GM23248 (cell line): Measurements from ENCODE around the gene GNA15. TPM values are rescaled to one million over a fixed set of nuclear protein-coding genes. Genes with fewer than 3 reads are reported as not detected.
"Not testable (repeated sequence)": the region's sequence is repeated elsewhere in the genome, so short reads cannot be mapped to it uniquely, and the experiment has no call there.

Experiments used
- DNase-seq: peaks from one replicate; pipeline ENCODE4 v3.0.0-alpha.2; 2015
- H2AFZ ChIP-seq: fragments of 200-600 bp; sonication (generic); 2 replicates; pipeline ENCODE4 v1.6.1; 2016; ENCODE audit warnings: antibody characterized with exemption
- H3F3A ChIP-seq: fragments of 200-600 bp; sonication (generic); 2 replicates; pipeline ENCODE4 v1.6.1; 2016; ENCODE audit warnings: mild to moderate bottlenecking, antibody characterized with exemption, mixed run types; ENCODE audit not compliant: insufficient read depth
- H3K27ac ChIP-seq: fragments of 200-600 bp; sonication (generic); 2 replicates; pipeline ENCODE4 v1.5.1; 2016; ENCODE audit warnings: mild to moderate bottlenecking
- H3K27me3 ChIP-seq: fragments of 200-600 bp; sonication (generic); replicated peaks from 2 replicates; pipeline ENCODE4 v1.6.1; 2016; ENCODE audit warnings: mild to moderate bottlenecking; ENCODE audit not compliant: insufficient read depth
- H3K36me3 ChIP-seq: fragments of 200-600 bp; sonication (generic); 2 replicates; pipeline ENCODE4 v1.6.1; 2016; ENCODE audit warnings: low read depth, mild to moderate bottlenecking
- H3K4me1 ChIP-seq: fragments of 200-600 bp; sonication (generic); 2 replicates; pipeline ENCODE4 v1.6.1; 2016; ENCODE audit warnings: mild to moderate bottlenecking; ENCODE audit not compliant: insufficient read depth
- H3K4me2 ChIP-seq: fragments of 200-600 bp; sonication (generic); one replicate; pipeline ENCODE4 v1.6.1; 2016; ENCODE audit warnings: mild to moderate bottlenecking; ENCODE audit not compliant: unreplicated experiment
- H3K4me3 ChIP-seq: fragments of 200-600 bp; sonication (generic); 2 replicates; pipeline ENCODE4 v1.5.1; 2016; ENCODE audit warnings: mild to moderate bottlenecking
- H3K79me2 ChIP-seq: fragments of 200-600 bp; sonication (generic); 2 replicates; pipeline ENCODE4 v1.6.1; 2016; ENCODE audit warnings: mild to moderate bottlenecking; ENCODE audit not compliant: insufficient read depth
- H3K9ac ChIP-seq: fragments of 200-600 bp; sonication (generic); 2 replicates; pipeline ENCODE4 v1.6.1; 2016; ENCODE audit warnings: mild to moderate bottlenecking
- H3K9me2 ChIP-seq: fragments of 200-600 bp; sonication (generic); 2 replicates; pipeline ENCODE4 v1.6.1; 2016; ENCODE audit warnings: mixed run types, mild to moderate bottlenecking, moderate library complexity; ENCODE audit not compliant: insufficient read depth
- H3K9me3 ChIP-seq: fragments of 200-600 bp; sonication (generic); one replicate; pipeline ENCODE4 v1.6.1; 2017; ENCODE audit warnings: low read depth
- H4K20me1 ChIP-seq: fragments of 200-600 bp; sonication (generic); 2 replicates; pipeline ENCODE4 v1.6.0; 2016; ENCODE audit not compliant: insufficient read depth
- EZH2 ChIP-seq: fragments of 200-600 bp; sonication (generic); IDR thresholded peaks from 2 replicates; pipeline ENCODE4 v1.6.1; 2018; ENCODE audit warnings: antibody characterized with exemption, mild to moderate bottlenecking; ENCODE audit not compliant: insufficient read depth, poor library complexity, severe bottlenecking
- EZH2phosphoT487 ChIP-seq: fragments of 200-600 bp; sonication (generic); IDR thresholded peaks from 2 replicates; pipeline ENCODE4 v1.6.1; 2018; ENCODE audit warnings: antibody characterized with exemption, moderate library complexity, mild to moderate bottlenecking, low read depth; ENCODE audit not compliant: insufficient read depth
- WGBS, 2 experiments: methylation state at CpG; one replicate each; pipeline ENCODE4 v1.1.6; 2015 to 2017; ENCODE audit warnings: low lambda C conversion rate in 2 of 2, low coverage in 1 of 2; ENCODE audit errors: missing lambda C conversion rate in 2 of 2; 5-methylcytosine and 5-hydroxymethylcytosine counted together
- in situ Hi-C: fragments of 300-500 bp; cut with MboI; formaldehyde crosslinking; loops from 2 replicates; pipeline ENCODE4 v1.15.0; 2020
- polyA plus RNA-seq: library from polyadenylated mRNA; unstranded; fragments of >200 nt; fragmentation: Nextera tagmentation; extraction: Ambion mirVana; gene quantifications from 2 replicates; pipeline ENCODE4 v1.2.1, GENCODE V29; 2016
- total RNA-seq: library from RNA; depleted of rRNA; stranded (reverse); fragments of >200 nt; shearing (Covaris generic); gene quantifications from 2 replicates; pipeline ENCODE4 v1.2.3, GENCODE V29; 2014

Gene GNA15
- total and polyA plus RNA-seq, 2 experiments from 2014 or later, result not detected

DNA sequence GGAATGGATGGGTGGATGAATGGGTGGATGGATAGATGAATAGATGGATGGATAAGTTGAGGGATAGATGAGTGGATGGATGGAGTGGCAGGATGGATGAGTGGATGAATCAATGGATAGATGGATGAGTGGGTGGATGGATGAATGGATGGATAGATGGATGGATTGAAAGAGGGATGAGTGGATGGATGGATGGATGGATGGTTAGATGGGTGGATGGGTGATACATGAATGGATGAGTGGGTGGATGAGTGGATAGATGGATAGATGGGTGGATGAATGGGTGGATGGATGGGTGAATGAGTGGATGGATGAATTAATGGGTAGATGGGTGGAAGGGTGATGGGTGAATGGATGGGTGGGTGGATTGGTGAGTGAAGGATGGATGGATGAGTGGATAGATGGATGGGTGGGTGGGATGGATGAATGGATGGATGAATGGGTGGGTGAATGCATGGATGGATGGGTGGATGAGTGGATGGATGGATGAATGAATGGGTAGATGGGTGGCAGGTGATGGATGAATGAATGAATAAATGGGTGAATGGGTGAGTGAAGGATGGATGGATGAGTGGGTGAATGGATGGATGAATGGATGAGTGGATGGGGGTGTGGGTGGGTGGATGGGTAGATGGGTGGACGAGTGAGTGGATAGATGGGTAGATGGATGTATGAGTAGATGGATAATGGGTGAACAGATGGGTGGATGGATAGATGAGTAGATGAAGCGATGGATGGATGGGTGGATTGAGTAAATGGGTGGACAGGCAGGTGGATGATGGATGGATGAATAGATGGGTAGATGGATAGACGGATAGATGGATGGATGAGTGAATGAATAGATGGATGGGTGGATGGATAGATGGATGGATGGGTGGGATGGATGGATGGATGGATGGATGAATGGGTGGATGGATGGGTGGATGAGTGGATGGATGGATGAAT, 17.7 kb downstream of the GNA15 start:
- 86 to 90% methylated on average over 2 to 3 of the region's 3 CpGs for WGBS, 2 experiments
- DNase-seq, result no peak
- Histone ChIP-seq H4K20me1 (no peaks in the 10 kb centered on the region), H3K79me2 (no peaks in the 10 kb centered on the region), H3K27ac (no peak overlapping the region), H3K9ac (no peak overlapping the region), H3K9me2 (no peaks in the 10 kb centered on the region), H3K4me1 (peaks cover 10% of the 10 kb centered on the region), H3F3A (no peaks in the 10 kb centered on the region), H3K4me2 (no peak overlapping the region), H3K4me3 (no peak overlapping the region), H3K27me3 (no peaks in the 10 kb centered on the region), H2AFZ (no peak overlapping the region), H3K36me3 (no peaks in the 10 kb centered on the region), H3K9me3 (no peaks in the 10 kb centered on the region)
- in situ Hi-C loops, result no loop called here
- no peak for TF ChIP-seq EZH2
- no peak for TF ChIP-seq EZH2phosphoT487

GRCh38 chr19:3154447-3154846, 18.6 kb downstream of the GNA15 start:
- peak overlapping the region; percentile 51; the same call in 1 of the 2 replicates for H2AFZ ChIP-seq
- H3K4me1 ChIP-seq, H3K79me2 ChIP-seq, H4K20me1 ChIP-seq, H3K4me3 ChIP-seq, H3K27me3 ChIP-seq, H3K9me3 ChIP-seq, DNase-seq, in situ Hi-C loops, H3F3A ChIP-seq, H3K36me3 ChIP-seq, H3K9me2 ChIP-seq: not testable (repeated sequence)
- H3K9ac ChIP-seq, result peak overlapping the region; percentile 75
- 98 to 100% methylated on average over 3 of the region's 3 CpGs for WGBS, 2 experiments
- peak overlapping the region; percentile 30 for H3K4me2 ChIP-seq
- peak overlapping the region; percentile 88 for H3K27ac ChIP-seq

GRCh38 chr19:3154957-3155736, 19.3 kb downstream of the GNA15 start:
- Histone ChIP-seq H3K4me1 (peaks cover 10% of the 10 kb centered on the region), H2AFZ (peak overlapping the region; percentile 51; the same call in 1 of the 2 replicates), H3K36me3 (no peaks in the 10 kb centered on the region), H3K27me3 (no peaks in the 10 kb centered on the region), H3K79me2 (no peaks in the 10 kb centered on the region), H3K9ac (peak overlapping the region; percentile 75), H3F3A (no peaks in the 10 kb centered on the region), H3K9me2 (no peaks in the 10 kb centered on the region), H3K9me3 (no peaks in the 10 kb centered on the region), H3K27ac (peak overlapping the region; percentile 88), H3K4me3 (no peak overlapping the region), H3K4me2 (peak overlapping the region; percentile 30), H4K20me1 (no peaks in the 10 kb centered on the region)
- TF ChIP-seq EZH2, result no peak
- TF ChIP-seq EZH2phosphoT487, result no peak
- in situ Hi-C loops, result no loop called here
- peak; percentile 100 for DNase-seq
- 34 to 38% methylated on average over 21 of the region's 21 CpGs for WGBS, 2 experiments

DNA sequence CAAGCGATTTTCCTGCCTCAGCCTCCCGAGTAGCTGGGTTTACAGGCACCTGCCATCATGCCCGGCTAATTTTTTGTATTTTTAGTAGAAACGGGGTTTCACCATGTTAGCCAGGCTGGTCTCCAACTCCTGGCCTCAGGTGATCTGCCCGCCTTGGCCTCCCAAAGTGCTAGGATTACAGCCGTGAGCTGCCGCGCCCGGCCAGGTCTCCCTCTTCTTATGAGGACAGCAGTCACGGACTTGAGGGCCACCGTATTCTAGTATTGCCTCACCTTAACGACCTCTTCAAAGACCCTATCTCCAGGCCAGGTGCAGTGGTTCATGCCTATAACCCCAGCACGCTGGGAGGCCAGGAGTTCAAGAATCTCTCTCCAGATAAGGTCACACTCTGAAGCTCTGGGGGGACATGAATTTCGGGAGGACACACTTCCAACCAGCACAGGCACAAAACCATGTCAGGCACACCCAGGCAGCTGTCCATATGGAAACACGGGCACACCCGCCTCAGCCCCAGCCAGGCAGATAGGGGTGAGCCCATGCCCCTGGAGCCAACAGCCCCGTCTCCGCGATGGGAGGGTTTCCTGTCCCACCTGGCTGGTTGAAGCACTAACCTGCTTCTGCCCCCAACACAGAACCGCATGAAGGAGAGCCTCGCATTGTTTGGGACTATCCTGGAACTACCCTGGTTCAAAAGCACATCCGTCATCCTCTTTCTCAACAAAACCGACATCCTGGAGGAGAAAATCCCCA, 21.4 kb downstream of the GNA15 start:
- TF ChIP-seq EZH2 (no peak), EZH2phosphoT487 (no peak)
- 75 to 76% methylated on average over 22 to 23 of the region's 23 CpGs for WGBS, 2 experiments
- H3K9ac ChIP-seq, result no peak overlapping the region
- H3K79me2 ChIP-seq, result no peaks in the 10 kb centered on the region
- no peaks in the 10 kb centered on the region for H4K20me1 ChIP-seq
- peaks cover 10% of the 10 kb centered on the region for H3K4me1 ChIP-seq
- no peaks in the 10 kb centered on the region for H3K36me3 ChIP-seq
- in situ Hi-C loops, result no loop called here
- no peak overlapping the region for H3K4me2 ChIP-seq
- H3K9me3 ChIP-seq, result no peaks in the 10 kb centered on the region
- H3K27me3 ChIP-seq, result no peaks in the 10 kb centered on the region
- no peak overlapping the region for H3K4me3 ChIP-seq
- H2AFZ ChIP-seq, result no peak overlapping the region
- H3K27ac ChIP-seq, result no peak overlapping the region
- H3K9me2 ChIP-seq, result no peaks in the 10 kb centered on the region
- H3F3A ChIP-seq, result no peaks in the 10 kb centered on the region
- DNase-seq, result no peak
